Esophagus muscularis mucosa (tissue), 3 donors: ENCODE results near the gene SELENOO.

ENCODE experiments used
- CTCF ChIP-seq, 3 experiments: fragments of 200-600 bp in 2 of 3; fragments of 450-650 bp in 1 of 3; sonication (generic) in 2 of 3; IDR thresholded peaks; one replicate each; pipeline ENCODE4 v1.5.1; 2017 to 2019; ENCODE audit warnings: antibody characterized with exemption in 3 of 3, mild to moderate bottlenecking in 2 of 3, moderate library complexity in 1 of 3
- POLR2A ChIP-seq: fragments of 450-650 bp; IDR thresholded peaks from one replicate; pipeline ENCODE4 v1.6.1; 2017; ENCODE audit warnings: antibody characterized with exemption, moderate library complexity, mild to moderate bottlenecking, low read depth

GRCh38 chr22:50162391-50162956 is 38.3 kb upstream of the SELENOO start:
- TF ChIP-seq CTCF (IDR thresholded peaks at IDR 0.05), result no peak
- no peak for TF ChIP-seq POLR2A
